ENCODE measurements around the gene OLR1. TPM values are rescaled to one million over a fixed set of nuclear protein-coding genes. Genes with fewer than 3 reads are reported as not detected.
"Not testable (repeated sequence)": the region's sequence is repeated elsewhere in the genome, so short reads cannot be mapped to it uniquely, and the experiment has no call there.

Gene OLR1
- polyA plus RNA-seq, 5 donors = 0.31 to 1.8 (median 0.54) TPM

DNA sequence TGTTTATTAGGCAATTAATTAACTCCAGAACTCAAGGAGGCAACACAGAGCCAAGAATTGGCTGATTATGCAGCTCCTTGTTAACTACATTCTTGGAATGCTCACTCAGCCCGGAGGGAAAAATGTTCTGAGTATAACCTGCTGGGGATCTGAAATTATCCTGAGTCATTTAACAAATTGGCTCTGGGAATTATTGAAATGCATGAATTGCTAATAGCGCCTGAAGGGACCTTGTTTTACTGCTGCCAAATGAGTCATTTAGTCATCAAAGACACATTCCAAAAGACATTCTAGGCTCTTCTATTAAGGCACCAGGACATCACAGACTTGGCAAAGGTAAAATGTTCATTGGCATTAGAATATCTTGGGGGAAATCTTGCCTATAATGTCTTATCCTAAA is 19.9 kb upstream of the OLR1 start:
- DNase-seq = no peak

DNA sequence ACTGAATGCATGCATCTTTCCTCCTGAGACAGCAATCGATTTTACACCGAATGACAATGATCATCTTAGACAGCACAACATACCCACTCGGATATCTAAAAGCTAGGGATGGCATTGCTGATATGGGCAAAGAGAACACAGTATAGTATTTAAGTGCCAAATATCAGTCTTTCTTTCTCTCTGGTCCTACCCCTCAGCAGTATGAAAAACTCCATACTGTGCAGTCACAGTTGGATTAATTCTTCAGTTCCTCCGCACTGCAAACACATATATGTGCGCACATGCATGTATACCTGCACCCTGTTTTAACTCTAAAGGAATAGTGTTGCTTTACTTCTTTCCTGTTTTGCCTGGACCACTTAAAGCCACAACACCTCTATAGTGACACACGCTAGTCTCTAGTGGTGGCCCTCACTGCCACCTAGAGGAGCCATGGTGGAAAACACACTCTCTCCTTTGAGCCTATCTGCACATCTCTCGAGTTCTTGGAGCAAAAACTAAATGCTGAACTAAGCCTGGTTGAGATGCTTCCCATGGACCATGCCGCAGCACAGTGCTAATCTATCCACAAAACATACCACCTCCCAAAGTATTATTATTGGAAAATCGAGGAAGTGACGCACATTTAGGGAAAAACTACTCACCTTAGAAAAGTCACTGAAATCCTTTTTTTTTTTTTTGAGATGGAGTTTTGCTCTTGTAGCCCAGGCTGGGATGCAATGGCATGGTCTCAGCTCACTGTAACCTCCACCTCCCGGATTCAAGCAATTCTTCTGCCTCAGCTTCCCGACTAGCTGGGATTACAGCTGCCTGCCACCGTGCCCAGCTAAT is 18.8 kb upstream of the OLR1 start:
- DNase-seq = peak in 1 of 2 donors; percentile 50

- DNase-seq = no peak
Measured at GRCh38 chr12:10189653-10190052, 17.7 kb upstream of the OLR1 start.

- not testable (repeated sequence) for DNase-seq
Measured at GRCh38 chr12:10186958-10187357, 15.0 kb upstream of the OLR1 start.

DNA sequence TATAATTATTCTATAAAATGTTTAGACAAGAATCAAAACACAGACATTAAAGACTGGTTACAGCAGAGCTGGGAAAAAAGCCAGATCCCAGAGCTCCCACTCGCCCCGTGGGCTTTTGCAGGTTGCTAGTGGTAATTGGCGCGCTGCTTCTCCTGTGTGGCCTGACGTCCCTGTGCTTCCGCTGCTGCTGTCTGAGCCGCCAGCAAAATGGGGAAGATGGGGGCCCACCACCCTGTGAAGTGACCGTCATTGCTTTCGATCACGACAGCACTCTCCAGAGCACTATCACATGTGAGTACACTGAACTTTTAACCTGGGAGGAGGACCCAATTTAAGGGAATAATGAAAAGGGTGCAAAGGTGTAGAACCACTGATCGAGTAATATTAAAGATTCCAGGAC is 14.4 kb upstream of the OLR1 start:
- no peak for DNase-seq

GRCh38 chr12:10184261-10184843 is 12.4 kb upstream of the OLR1 start:
- DNase-seq = peak; percentile 27 to 42

DNA sequence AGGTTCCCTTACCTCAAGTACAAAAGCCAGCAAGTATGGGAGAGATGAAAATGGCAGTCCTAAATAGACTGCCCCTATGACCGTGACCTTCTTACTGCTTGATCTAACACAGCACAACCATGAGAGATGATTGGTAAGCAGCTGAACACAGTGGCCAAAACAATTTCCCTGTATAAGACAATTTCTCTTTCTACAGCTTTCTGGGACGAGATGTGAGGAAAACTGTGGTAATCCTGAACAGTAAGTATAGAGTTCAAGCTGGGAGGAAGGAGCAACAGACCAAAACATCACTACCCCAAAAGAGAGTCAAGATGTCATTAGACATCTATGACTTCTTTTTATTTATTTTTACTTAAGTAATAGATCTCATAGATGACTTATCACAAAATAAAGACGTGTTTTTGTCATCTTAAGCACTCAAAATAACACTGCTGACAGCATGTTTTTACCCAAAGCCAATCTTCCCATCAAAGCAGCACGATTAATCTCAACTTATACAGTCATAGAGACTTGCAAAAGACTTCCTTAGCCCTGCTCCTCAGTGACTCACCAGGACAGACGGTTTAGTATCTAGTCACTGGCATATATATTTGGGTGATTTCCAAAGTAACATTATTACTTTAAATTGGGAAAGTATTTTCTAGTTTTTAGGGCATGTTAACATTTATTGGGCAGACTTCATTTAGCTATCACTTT is 10.6 kb upstream of the OLR1 start:
- no peak for DNase-seq

GRCh38 chr12:10179776-10180181 is 7.8 kb upstream of the OLR1 start:
- no peak for DNase-seq

- no peak for DNase-seq
Measured at GRCh38 chr12:10178821-10179220, 6.9 kb upstream of the OLR1 start, which contains the start of gene TMEM52B. Gene TMEM52B, plus strand, starts transcription at chr12:10179032. Its CDS starts 543 bp downstream, at chr12:10179575.

DNA sequence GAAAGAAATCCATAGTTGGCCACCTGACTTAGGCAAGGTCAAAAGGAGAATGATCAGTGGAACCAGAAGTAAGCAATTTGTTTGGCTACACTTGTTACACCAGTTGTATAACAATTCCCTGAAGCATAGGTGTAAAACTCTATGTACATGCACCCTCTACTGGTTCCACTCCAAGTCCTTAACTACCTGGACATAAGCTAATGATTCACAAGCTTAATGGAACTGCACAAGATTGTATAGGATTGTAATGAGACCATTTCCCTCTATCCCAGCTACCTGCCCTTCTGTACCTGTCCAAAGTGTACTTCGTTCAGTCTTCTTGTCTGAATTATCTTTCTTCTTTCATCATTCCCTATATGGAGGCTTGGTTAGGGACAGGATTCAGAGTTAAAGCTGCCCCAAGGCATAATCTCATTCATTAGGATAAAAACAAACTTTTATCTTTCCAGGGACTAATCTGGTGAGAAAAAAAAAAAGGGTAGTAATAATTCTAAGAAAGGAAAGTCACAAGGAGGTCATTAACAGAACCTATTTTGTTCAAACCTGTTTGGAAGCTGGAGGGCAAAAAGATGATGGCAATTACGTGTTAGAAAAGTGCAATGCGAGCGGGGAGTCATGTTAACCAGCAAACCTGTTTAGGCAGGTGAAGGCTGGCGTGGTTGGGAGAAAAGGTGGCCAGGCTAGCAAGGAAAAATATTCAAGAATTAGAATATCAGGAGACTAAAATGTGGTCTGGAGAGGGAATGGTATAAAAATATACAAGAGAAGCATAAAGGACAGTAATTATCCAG is 4.1 kb upstream of the OLR1 start:
- DNase-seq = no peak

DNA sequence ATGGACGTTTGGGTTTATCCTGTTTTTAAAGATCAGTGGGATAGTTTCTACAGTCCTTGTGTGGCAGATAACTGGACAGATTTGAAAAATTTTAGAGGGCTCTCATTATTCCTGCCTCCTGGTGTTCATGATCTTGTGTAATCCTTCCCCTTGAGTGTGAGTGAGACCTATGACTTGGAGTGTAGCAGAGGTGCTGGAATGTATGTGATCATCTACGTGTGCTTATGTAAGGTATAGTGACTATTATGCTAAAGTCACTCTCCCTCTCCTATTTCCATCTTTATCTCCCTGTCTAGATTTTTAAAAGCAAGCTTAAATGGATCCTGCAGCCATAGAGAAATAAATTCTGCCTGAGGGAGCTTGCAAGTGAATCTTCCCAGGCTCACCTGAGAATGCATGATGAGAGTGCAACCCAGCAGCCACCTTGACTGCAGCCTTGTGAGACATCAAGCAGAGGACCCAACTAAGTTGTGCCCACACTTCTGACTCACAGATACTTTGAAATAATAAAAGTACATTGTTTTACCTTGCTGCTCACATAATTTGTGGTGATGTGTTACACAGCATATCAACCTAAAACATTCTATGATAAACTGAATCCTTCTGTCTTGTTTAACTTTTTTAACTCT is 3.2 kb upstream of the OLR1 start:
- no peak for DNase-seq

DNA sequence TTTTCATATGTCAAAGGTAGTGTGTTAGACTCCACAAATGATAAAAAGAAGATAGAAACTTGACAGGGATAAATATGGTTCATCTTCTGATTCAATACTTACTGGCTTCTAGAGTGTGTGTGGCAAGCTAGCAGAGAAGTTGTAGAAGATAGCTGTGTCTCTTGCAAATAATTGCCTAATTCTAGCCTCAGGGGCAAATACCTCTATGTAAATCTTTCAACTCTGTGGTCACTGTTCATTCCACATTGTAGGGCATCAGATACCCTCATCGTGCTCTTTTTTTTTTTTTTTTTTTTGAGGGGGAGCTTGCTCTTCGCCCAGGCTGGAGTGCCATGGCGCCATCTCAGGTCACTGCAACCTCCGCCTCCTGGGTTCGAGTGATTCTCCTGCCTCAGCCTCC is 1.7 kb downstream of the OLR1 start:
- no peak for DNase-seq

GRCh38 chr12:10169104-10169503 is 2.8 kb downstream of the OLR1 start:
- no peak for DNase-seq

DNA sequence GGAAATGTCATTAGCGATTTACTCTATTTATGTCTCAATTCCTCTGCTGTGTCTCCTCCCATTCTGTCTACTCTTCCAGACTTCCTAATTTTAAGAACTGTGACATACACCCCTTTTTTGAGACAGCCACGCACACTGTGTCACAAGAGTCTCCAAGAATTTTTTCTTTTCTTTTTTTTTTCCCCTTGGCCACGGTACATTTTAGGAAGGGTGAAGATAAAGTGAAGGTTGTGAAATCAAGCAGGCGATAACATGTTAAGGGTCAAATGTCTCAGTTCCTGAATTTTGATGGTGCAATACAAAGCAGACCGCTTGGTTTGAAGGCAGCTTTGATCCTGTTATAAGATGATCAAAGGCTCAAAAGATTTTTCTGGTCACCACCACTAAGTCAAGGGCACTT is 4.3 kb downstream of the OLR1 start:
- DNase-seq = no peak

- DNase-seq = no peak
Measured at GRCh38 chr12:10165421-10165820, 6.5 kb downstream of the OLR1 start.

GRCh38 chr12:10163084-10163483 is 8.8 kb downstream of the OLR1 start:
- DNase-seq = no peak

GRCh38 chr12:10160617-10161385 is 11.1 kb downstream of the OLR1 start:
- no peak for DNase-seq

- DNase-seq = no peak
Measured at GRCh38 chr12:10159280-10159679, 12.7 kb downstream of the OLR1 start.

- DNase-seq = no peak
Measured at GRCh38 chr12:10158406-10158805, 13.5 kb downstream of the OLR1 start.

GRCh38 chr12:10155966-10156365 is 16.0 kb downstream of the OLR1 start:
- DNase-seq = no peak

- no peak for DNase-seq
Measured at GRCh38 chr12:10154145-10154496, 17.8 kb downstream of the OLR1 start.

Data from right lung (tissue), 5 donors.